NCI-H524 treated with DMSO at 0.1 percent for 48 hours (cell line): ENCODE measurements around the gene TTC28.
"Not testable (repeated sequence)": the region's sequence is repeated elsewhere in the genome, so short reads cannot be mapped to it uniquely, and the experiment has no call there.

ENCODE experiments used
- DNase-seq: peaks from one replicate; lab custom pipeline; 2025; lab: John Stamatoyannopoulos, UW

Gene TTC28

GRCh38 chr22:28679611-28680287 lies at the start of gene TTC28:
TSS of gene TTC28 (minus strand) at chr22:28679840. CDS start at chr22:28679723, 117 bp downstream.
- not testable (repeated sequence) for DNase-seq

DNA sequence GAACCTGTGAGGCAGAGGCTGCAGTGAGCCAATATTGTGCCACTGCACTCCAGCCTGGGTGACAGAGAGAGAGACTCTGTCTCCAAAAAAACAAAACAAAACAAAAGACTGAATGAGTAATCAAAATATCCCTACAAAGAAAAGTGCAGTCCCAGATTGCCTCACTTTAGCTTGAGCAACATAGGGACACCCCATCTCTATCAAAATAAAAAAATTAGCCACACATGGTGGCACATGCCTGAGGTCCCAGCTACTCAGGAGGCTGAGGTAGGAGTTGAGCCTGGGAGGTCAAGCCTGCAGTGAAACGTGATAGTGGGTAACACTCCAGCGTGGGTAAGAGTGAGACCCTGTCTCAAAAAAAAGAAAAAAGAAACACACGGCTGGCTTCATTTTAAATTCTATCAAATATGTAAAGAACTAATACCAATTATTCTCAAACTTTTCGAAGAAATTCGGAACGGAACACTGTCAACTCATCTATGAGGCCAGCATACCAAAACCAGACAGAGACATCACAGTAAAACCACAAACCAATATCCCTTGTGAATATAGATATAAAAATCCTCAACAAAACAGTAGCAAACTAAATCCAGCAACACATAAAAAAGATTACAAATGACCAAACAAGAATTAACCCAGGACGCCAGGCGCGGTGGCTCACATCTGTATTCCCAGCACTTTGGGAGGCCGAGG lies 49.1 kb upstream of the TTC28 start:
- DNase-seq, result no peak

DNA sequence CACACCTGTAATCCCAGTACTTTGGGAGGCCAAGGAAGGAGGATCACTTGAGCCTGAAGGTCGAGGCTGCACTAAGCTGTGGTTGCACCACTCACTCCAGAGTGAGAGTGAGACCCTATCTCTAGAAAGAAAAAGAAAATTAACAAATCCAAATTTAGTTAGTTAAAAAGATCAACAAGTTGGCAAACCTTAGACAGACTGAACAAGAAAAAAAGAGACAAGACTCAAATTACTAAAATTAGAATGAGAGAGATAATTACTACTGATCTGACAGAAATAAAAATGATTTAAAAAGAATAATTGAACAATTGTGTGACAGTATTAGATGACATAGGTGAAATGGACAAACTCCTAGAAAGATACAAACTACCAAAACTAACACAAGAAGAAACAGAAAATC lies 48.4 kb upstream of the TTC28 start:
- DNase-seq, result no peak

- no peak for DNase-seq
These were observed 38.4 kb upstream of the TTC28 start for GRCh38 chr22:28718044-28718443.

- no peak for DNase-seq
These were observed 37.0 kb upstream of the TTC28 start for GRCh38 chr22:28716686-28717085.

DNA sequence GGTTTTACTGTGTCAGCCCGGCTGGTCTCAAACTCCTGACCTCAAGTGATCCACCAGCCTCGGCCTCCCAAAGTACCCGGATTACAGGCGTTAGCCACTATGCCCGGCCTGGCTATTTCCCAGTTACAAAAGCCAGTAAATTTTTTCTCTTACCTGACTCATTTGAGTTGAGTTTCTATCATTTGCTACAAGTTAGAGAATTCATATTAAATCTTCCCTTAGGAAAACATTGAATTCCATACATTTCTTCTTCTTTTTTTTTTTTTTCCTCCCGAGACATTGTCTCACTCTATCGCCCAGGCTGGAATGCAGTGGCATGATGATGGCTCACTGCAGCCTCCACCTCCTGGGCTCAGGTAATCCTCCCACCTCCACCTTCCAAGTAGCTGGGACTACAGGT lies 36.0 kb upstream of the TTC28 start:
- DNase-seq, result no peak

- no peak for DNase-seq
These were observed 34.5 kb upstream of the TTC28 start for GRCh38 chr22:28714043-28714628.

GRCh38 chr22:28711820-28712777 lies 32.5 kb upstream of the TTC28 start:
- DNase-seq, result no peak

GRCh38 chr22:28711341-28711740 lies 31.7 kb upstream of the TTC28 start:
- DNase-seq, result no peak

GRCh38 chr22:28710576-28711191 lies 31.0 kb upstream of the TTC28 start:
- DNase-seq, result peak; percentile 58

DNA sequence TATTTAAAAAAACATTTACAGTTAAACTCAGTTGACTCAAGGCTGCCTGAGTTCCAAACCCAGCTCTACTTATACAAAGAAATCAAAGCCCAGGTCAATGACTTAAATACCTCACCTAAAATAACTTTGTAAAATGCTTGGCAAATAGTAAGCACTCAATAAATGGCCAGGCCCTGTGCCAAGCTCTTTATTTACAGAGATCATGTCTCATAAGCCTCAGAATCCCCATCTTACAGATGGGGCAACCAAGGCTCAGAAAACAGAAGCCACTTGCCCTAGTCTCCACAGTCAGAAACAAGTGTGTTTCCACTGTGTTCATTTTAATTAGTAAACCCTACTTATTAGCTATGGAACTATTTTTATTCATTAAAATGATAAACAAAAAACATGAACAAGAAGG lies 30.5 kb upstream of the TTC28 start:
- no peak for DNase-seq

DNA sequence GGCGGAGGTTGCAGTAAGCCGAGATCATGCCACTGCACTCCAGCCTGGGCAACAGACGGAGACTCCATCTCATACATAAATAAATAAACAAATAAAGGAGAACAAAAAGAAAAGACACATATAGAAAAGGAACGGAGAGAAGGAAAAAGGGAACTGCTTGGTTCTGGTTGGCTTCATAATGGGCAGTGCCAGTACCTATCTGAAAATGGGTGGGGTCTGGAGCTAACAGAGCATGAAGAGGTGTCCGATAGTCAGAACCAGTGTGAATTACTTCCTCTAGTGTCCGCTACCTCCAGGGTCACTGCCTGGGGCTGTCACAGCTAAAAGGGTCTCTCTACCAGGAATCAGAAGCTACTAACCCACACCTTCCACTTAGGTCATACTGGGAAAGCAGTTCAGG lies 27.2 kb upstream of the TTC28 start:
- DNase-seq, result no peak

- DNase-seq, result no peak
These were observed 23.8 kb upstream of the TTC28 start for GRCh38 chr22:28703436-28703835.

DNA sequence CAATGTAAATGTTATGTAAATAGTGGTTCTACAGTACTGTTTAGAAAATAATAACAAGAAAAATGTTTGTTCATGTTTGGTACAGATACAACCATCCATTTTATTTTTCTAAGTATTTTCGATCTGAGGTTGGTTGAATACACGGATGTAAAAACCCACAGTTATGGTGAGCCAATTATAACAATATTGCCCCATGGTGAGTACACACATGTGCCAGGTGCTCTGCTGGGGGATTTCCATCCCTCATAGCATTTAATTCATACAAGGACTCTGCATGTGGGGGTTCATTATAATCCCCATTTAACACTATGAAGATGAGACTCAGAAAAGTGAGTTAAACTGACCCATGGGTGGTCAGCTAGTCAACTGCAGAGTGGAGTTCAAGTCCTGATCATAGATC lies 23.3 kb upstream of the TTC28 start:
- DNase-seq, result no peak

DNA sequence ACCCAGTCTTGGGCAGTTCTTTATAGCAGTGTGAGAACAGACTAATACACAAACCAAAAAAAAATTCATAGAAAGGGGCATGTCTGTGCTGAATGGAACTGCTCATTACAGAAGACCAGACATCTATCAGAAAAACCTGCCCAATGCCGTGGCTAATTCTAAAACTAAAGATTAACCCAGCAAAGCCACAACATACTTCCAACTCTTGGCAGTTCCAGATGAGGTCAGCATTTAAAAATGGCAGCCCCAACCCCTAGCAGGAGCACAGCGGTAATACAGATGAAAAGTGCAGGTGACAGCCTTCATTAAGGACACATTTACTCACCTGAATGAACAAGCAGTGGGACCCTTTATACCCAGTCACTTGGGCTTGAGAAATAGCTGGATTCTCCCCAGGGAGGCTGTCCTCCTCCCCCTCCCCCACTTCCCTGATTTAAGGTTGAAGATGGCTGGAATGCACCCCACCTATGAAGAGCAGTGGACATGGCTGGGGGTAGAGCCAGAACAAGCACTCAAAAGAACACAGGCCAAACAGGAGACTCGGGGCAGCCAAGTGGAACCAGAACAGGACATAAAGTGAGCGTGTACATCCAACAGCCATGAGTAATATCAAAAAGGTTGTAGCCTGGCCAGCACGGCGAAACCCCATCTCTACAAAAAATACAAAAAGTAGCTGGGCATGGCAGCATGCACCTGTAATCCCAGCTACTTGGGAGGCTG lies 13.6 kb upstream of the TTC28 start:
- DNase-seq, result not testable (repeated sequence)

- not testable (repeated sequence) for DNase-seq
These were observed 10.2 kb upstream of the TTC28 start for GRCh38 chr22:28689796-28690195.

GRCh38 chr22:28682966-28683365 lies 3.3 kb upstream of the TTC28 start:
- DNase-seq, result not testable (repeated sequence)

GRCh38 chr22:28680813-28681490 lies 1.3 kb upstream of the TTC28 start:
- DNase-seq, result not testable (repeated sequence)

DNA sequence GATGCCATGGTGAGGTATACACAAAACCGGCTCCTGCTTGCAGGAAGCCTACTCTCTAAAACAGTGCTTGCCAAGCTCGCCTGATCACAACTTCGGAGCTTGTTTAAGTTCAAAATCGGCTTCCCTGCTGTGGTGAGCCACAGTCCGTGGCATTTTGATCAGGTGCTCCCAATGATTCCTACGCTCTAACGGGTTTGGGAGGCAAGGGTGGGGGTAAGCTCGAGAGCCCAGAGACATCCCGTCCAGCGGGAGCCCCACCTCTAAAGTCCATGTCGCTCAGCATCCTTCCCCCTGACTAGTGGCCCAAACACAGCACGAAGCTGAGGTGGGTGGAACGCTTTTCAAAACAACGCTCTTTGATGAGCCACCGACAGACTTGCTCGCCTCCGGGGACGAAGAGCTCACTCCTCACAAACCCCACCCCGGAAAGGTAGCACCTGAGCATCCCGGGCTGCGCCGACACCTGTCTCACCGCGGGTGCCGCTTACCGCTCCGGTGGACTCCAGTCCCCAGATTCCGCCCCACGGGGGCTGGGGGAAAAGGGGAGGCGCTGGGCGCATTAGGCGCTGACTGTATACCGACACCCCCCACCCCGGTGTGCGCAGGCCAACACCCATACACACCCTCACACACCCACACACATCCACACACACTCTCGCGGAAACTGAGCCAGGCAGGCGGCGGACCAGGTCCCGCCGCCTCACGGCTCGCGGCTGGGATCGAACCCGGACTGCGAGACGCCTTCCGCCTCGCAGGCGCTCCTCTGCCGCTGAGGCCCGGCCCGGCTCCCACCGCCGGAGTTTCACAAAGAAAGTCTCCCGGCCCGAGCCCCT lies 646 bp downstream of the TTC28 start:
- DNase-seq, result not testable (repeated sequence)
